ENCODE results near the gene TBCCD1. TPM values are rescaled to one million over a fixed set of nuclear protein-coding genes. Genes with fewer than 3 reads are reported as not detected.
A peak's percentile ranks its signal among the peaks of the same experiment; 100 is the strongest.

The TBCCD1 gene
- total RNA-seq, 1 experiment from 2014 or later = 20.1 TPM

DNA sequence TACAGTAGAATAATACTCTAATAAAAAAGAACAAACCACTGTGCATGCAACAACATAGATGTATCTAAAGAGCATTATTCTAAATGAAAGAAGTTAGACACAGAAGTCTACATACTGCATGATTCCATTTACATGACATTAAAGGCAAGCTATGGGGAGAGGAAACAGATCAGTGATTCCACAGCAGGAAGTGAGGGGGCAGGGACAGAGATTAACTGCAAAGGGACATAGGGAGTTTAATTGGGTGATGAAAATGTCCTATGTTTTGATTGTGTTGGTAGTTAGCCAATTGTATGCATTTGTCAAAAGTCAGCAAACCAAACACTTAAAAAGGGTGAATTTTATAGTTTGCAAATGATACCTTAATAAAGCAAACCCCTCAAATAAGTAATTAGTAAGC, 36.7 kb downstream of the TBCCD1 start:
- ChIA-PET POLR2A (ENCODE audit: low non-redundant PET) (no interaction called here), CTCF (no interaction called here)
- H3K27me3 ChIP-seq (replicated peaks; ENCODE audit: insufficient read depth, low read depth, low read length, poor library complexity) = no peaks in the 10 kb centered on the region
- H3K4me3 ChIP-seq (ENCODE audit: low read depth, low read length, poor library complexity, severe bottlenecking) = no peak overlapping the region
- H3K9me3 ChIP-seq (ENCODE audit: low read depth, low read length, poor library complexity, severe bottlenecking) = no peaks in the 10 kb centered on the region
- peak; percentile 77 for DNase-seq (ENCODE audit: low spot score)
- peak overlapping the region; percentile 32 for H3K27ac ChIP-seq (ENCODE audit: low read depth, low read length, poor library complexity, severe bottlenecking)
- H3K4me1 ChIP-seq (ENCODE audit: insufficient read depth, low read length, poor library complexity, severe bottlenecking) = peaks cover 24% of the 10 kb centered on the region
- intact Hi-C loops (cut with micrococcal nuclease; ENCODE audit: unreplicated experiment) = no loop called here
- H3K36me3 ChIP-seq (ENCODE audit: insufficient read depth, low read length, poor library complexity, severe bottlenecking) = no peaks in the 10 kb centered on the region
- TF ChIP-seq CTCF (conservative IDR thresholded peaks at IDR 0.05; ENCODE audit: low read depth, low read length) = no peak
- no peak for TF ChIP-seq EZH2 (IDR thresholded peaks at IDR 0.05; ENCODE audit: borderline replicate concordance, low read depth, low read length, poor library complexity, severe bottlenecking)
- no TSS peak for BruUV-seq (replicated peaks)

DNA sequence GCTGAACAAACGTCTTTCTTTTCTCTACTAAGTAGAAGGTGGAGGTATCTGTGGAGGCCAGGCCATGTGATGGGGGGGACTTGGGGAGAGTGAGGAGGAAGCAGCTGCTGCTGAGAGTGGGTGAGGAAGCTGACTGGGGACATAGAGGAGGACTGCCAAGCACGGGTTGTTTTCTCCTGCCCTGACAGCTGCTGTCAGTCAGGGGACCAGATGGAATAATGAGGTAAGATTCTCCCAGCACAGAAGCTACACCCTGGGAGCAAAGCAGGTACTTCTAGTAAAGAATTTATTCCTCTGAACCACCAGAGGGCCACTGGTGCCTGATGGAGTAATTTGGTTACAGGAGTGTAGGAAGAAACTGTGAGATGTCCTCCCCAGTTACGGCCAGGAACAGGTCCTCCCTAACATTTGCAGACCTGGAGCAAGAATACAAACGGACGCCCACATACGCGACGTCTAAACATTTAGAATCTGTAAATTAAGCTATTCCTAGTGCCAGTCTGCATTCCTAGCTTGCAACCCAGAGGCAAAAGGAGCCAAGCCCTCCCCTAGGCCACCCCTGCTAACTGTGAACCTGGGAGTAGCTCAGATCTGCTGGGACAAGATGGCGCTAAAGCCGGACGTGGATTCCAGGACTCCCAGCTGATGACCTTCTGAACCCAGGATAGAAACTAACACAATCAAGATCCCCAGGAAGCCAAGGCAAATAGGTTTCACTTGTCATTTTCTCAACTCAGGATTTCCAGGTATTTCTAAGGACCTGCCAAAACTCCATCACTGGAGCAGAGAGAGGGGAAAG, 37.7 kb downstream of the TBCCD1 start:
- no peak for DNase-seq (ENCODE audit: low spot score)
- ChIA-PET CTCF (no interaction called here), POLR2A (ENCODE audit: low non-redundant PET) (interaction anchor here (0.6 kb wide), 1 partner anchor 1986 kb away, joined by 6 read pairs; no protein-coding TSS in a partner anchor)
- TF ChIP-seq EZH2 (IDR thresholded peaks at IDR 0.05; ENCODE audit: borderline replicate concordance, low read depth, low read length, poor library complexity, severe bottlenecking) = no peak
- 0 out of 2 replicates have a peak, but pooled peaks have one; percentile 9 for TF ChIP-seq CTCF (conservative IDR thresholded peaks at IDR 0.05; ENCODE audit: low read depth, low read length)
- no peak overlapping the region for H3K4me3 ChIP-seq (ENCODE audit: low read depth, low read length, poor library complexity, severe bottlenecking)
- no peaks in the 10 kb centered on the region for H3K9me3 ChIP-seq (ENCODE audit: low read depth, low read length, poor library complexity, severe bottlenecking)
- H3K4me1 ChIP-seq (ENCODE audit: insufficient read depth, low read length, poor library complexity, severe bottlenecking) = peaks cover 27% of the 10 kb centered on the region
- intact Hi-C loops (cut with micrococcal nuclease; ENCODE audit: unreplicated experiment) = no loop called here
- H3K27me3 ChIP-seq (replicated peaks; ENCODE audit: insufficient read depth, low read depth, low read length, poor library complexity) = no peaks in the 10 kb centered on the region
- H3K36me3 ChIP-seq (ENCODE audit: insufficient read depth, low read length, poor library complexity, severe bottlenecking) = no peaks in the 10 kb centered on the region
- no peak overlapping the region for H3K27ac ChIP-seq (ENCODE audit: low read depth, low read length, poor library complexity, severe bottlenecking)
- BruUV-seq (replicated peaks) = no TSS peak

DNA sequence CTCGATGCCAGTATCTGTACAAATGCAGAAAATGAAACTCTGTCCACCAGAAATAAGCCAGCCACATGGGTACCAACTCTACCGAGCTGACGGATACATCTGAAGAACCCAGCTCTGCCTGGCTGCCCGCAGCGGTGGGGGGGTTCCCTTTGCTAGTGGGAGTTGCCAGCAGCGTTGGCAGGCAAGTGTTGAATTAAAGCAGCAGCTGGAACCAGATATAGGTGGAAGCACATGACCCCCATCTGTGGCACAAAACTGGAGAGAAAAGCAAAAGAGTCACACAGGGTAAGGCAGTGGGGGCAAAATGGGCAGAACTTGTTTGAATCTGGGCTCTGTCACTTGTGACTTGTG, 40.9 kb downstream of the TBCCD1 start:
- no peak overlapping the region for H3K4me3 ChIP-seq (ENCODE audit: low read depth, low read length, poor library complexity, severe bottlenecking)
- intact Hi-C loops (cut with micrococcal nuclease; ENCODE audit: unreplicated experiment) = no loop called here
- no peaks in the 10 kb centered on the region for H3K27me3 ChIP-seq (replicated peaks; ENCODE audit: insufficient read depth, low read depth, low read length, poor library complexity)
- H3K9me3 ChIP-seq (ENCODE audit: low read depth, low read length, poor library complexity, severe bottlenecking) = no peaks in the 10 kb centered on the region
- no TSS peak for BruUV-seq (replicated peaks)
- no peak for TF ChIP-seq CTCF (conservative IDR thresholded peaks at IDR 0.05; ENCODE audit: low read depth, low read length)
- TF ChIP-seq EZH2 (IDR thresholded peaks at IDR 0.05; ENCODE audit: borderline replicate concordance, low read depth, low read length, poor library complexity, severe bottlenecking) = no peak
- ChIA-PET CTCF (no interaction called here), POLR2A (ENCODE audit: low non-redundant PET) (no interaction called here)
- no peak overlapping the region for H3K27ac ChIP-seq (ENCODE audit: low read depth, low read length, poor library complexity, severe bottlenecking)
- DNase-seq (ENCODE audit: low spot score) = peak; percentile 18
- H3K36me3 ChIP-seq (ENCODE audit: insufficient read depth, low read length, poor library complexity, severe bottlenecking) = no peaks in the 10 kb centered on the region
- peaks cover 27% of the 10 kb centered on the region for H3K4me1 ChIP-seq (ENCODE audit: insufficient read depth, low read length, poor library complexity, severe bottlenecking)

Measured in A673 (cell line).